Measurements from ENCODE around the gene PPARA.

GRCh38 chr22:46220921-46221320, 70.6 kb downstream of the PPARA start:
- TF ChIP-seq CEBPB (IDR thresholded peaks at IDR 0.05) = no peak
- no peak for TF ChIP-seq EP300 (IDR thresholded peaks at IDR 0.05; ENCODE audit: borderline replicate concordance)
- no peak for TF ChIP-seq YY1 (IDR thresholded peaks at IDR 0.05; ENCODE audit: low read depth)
- no peak for TF ChIP-seq FOXM1 (IDR thresholded peaks at IDR 0.05; ENCODE audit: borderline replicate concordance, low read depth)
- no peak for TF ChIP-seq TCF12 (IDR thresholded peaks at IDR 0.05; ENCODE audit: low read depth)
- no peak for TF ChIP-seq MAX (IDR thresholded peaks at IDR 0.05)
- no peak for TF ChIP-seq RAD21 (IDR thresholded peaks at IDR 0.05; ENCODE audit: low read depth)
- no peak for TF ChIP-seq USF1 (IDR thresholded peaks at IDR 0.05)
- no peak for TF ChIP-seq REST (IDR thresholded peaks at IDR 0.05; ENCODE audit: low read depth)
- TF ChIP-seq ZBTB7A (IDR thresholded peaks at IDR 0.05; ENCODE audit: low read depth) = no peak
